ENCODE measurements around the gene ZNF580.

Gene ZNF580

DNA sequence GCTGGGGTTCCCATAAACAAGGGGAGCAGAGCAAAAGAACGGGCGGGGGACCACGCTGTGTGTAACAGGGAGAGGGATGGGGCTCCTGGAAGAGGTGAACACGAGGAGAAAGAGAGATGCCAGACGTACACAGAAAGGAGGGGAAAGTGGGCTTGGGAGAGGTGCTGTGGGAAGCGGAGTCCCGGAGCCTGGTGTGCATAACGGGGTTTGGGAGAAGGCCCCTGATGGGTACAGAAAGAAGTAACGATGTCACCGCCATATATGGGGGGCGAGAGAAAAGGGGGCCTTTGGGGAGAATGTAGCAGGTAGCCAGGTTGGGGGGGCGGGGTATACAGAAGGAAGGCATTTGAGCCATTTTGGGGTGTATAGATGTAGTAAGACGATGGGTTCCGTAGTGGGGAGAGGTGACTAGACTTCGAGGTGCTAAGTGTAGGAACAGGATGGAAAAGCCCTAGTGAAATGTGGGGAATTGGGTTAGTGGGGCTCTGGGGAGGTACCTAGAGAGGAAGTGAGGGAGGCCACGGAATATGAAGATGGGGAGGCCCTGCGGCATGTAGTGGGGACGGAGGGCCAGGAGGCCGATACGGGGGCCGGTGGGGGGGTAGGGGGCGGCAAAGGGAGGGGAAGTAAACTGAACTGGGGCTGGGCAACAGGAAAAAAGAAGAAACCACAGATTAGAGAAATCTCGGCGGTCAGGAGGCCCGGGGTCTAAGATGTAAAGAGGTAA is 787 bp downstream of the ZNF580 start:
- H3K4me3 ChIP-seq (ENCODE audit: control insufficient read depth, low read depth, low read length), result peak overlapping the region; percentile 75
- no peak for DNase-seq (ENCODE audit: low read depth)
- TF ChIP-seq, protein P1, sequence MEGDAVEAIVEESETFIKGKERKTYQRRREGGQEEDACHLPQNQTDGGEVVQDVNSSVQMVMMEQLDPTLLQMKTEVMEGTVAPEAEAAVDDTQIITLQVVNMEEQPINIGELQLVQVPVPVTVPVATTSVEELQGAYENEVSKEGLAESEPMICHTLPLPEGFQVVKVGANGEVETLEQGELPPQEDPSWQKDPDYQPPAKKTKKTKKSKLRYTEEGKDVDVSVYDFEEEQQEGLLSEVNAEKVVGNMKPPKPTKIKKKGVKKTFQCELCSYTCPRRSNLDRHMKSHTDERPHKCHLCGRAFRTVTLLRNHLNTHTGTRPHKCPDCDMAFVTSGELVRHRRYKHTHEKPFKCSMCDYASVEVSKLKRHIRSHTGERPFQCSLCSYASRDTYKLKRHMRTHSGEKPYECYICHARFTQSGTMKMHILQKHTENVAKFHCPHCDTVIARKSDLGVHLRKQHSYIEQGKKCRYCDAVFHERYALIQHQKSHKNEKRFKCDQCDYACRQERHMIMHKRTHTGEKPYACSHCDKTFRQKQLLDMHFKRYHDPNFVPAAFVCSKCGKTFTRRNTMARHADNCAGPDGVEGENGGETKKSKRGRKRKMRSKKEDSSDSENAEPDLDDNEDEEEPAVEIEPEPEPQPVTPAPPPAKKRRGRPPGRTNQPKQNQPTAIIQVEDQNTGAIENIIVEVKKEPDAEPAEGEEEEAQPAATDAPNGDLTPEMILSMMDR (conservative IDR thresholded peaks at IDR 0.05; ENCODE audit: control insufficient read depth, insufficient read depth, low read depth, low read length), result no peak

- no peak for DNase-seq (ENCODE audit: low read depth)
These were observed 1.6 kb downstream of the ZNF580 start for GRCh38 chr19:55642153-55643002.

GRCh38 chr19:55643003-55643886 is 2.4 kb downstream of the ZNF580 start, which contains the start of gene ZNF581:
Gene ZNF581, plus strand, starts transcription at chr19:55643649. Its CDS starts 923 bp downstream, at chr19:55644572.
- DNase-seq (ENCODE audit: low read depth), result peak; percentile 72
- H3K4me3 ChIP-seq (ENCODE audit: control insufficient read depth, low read depth, low read length), result peak within 1 kb of the TSS; percentile 77
- TF ChIP-seq, protein P1 (conservative IDR thresholded peaks at IDR 0.05; ENCODE audit: control insufficient read depth, insufficient read depth, low read depth, low read length), result no peak

More at GRCh38 chr19:55642153-55643002, 1.6 kb downstream of the ZNF580 start:
- TF ChIP-seq, protein P1 (conservative IDR thresholded peaks at IDR 0.05; ENCODE audit: control insufficient read depth, insufficient read depth, low read depth, low read length), result no peak
- H3K4me3 ChIP-seq (ENCODE audit: control insufficient read depth, low read depth, low read length), result peak overlapping the region; percentile 77

DNA sequence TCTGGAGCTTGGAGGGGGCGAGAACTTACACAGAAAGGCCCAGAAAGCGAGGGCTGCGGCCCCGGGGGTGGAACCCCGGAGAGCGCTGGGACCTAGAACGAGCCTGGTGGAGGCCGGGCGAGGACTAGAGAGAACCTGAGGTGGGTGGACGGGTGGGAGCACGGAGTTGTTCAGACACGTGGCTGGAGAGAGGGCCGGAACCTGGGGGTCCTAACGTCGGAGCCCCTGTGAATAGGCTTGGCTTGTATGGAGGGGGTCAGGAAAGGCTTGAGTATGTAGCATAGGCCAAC is 3.0 kb downstream of the ZNF580 start:
- TF ChIP-seq, protein P1 (conservative IDR thresholded peaks at IDR 0.05; ENCODE audit: control insufficient read depth, insufficient read depth, low read depth, low read length), result no peak
- peak overlapping the region; percentile 77 for H3K4me3 ChIP-seq (ENCODE audit: control insufficient read depth, low read depth, low read length)
- DNase-seq (ENCODE audit: low read depth), result no peak

DNA sequence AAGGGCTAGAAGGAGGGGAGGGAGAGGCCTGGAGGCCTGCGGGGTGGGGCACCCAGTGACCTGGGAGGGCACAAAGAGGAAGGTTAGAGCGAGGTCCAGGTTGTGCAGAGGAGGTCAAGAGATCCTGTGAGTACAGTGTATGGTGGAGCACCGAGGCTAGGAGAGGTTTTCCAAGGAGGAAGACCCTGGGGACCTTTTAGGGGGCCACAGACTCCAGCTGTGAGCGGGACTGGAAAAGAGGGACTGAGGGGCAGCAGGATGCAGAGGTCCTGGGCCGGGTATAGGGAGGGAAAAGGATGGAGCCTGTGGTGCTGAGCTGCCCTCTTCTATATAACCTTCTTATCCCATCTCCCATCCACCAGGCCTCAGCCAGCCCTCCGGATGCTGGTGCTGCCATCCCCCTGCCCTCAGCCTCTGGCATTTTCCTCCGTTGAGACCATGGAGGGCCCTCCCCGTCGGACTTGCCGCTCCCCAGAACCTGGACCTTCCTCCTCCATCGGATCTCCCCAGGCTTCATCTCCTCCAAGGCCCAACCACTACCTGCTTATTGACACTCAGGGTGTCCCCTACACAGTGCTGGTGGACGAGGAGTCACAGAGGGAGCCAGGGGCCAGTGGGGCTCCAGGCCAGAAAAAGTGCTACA is 3.5 kb downstream of the ZNF580 start:
- no peak for DNase-seq (ENCODE audit: low read depth)
- peak overlapping the region; percentile 77 for H3K4me3 ChIP-seq (ENCODE audit: control insufficient read depth, low read depth, low read length)
- TF ChIP-seq, protein P1 (conservative IDR thresholded peaks at IDR 0.05; ENCODE audit: control insufficient read depth, insufficient read depth, low read depth, low read length), result no peak

Measured in fibroblast of mammary gland (primary cell).